GM19099 (cell line): ENCODE measurements around the gene SPEF1.

Source experiments
- POLR2A ChIP-seq: IDR thresholded peaks from 3 replicates; pipeline ENCODE4 v1.6.1; 2011; ENCODE audit warnings: low read depth; ENCODE audit not compliant: insufficient read length; ENCODE audit errors: extremely low read depth

The SPEF1 gene

GRCh38 chr20:3751305-3751674 is 30.0 kb downstream of the SPEF1 start:
- TF ChIP-seq POLR2A = no peak

DNA sequence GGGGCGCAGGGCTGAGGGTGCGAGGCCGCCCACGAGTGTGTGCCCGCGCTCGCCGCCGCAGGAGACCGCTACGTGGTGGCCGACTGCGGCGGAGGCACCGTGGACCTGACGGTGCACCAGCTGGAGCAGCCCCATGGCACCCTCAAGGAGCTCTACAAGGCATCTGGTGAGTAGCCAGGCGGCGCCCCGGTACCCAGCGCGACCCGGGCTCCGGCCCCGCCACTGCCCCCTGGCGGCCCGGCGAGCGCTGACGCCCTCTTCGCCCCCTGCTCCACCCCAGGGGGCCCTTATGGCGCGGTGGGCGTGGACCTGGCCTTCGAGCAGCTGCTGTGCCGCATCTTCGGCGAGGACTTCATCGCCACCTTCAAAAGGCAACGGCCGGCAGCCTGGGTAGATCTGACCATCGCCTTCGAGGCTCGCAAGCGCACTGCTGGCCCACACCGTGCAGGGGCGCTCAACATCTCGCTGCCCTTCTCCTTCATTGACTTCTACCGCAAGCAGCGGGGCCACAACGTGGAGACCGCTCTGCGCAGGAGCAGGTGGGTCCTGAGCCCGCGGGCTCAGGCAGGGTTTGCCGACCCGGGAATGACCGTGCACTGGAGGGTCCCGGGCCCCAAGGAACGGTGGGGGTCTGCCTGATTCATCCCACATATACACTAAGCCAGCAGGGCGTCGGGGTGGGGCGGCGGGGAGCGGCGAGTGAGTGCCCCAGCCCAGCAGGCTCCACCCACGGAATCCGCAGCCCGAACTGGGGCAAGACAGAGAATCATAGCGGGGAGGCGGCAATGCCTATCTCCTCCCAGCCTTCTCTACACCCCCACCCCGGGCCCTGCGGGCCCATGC is 31.3 kb downstream of the SPEF1 start:
- no peak for TF ChIP-seq POLR2A

DNA sequence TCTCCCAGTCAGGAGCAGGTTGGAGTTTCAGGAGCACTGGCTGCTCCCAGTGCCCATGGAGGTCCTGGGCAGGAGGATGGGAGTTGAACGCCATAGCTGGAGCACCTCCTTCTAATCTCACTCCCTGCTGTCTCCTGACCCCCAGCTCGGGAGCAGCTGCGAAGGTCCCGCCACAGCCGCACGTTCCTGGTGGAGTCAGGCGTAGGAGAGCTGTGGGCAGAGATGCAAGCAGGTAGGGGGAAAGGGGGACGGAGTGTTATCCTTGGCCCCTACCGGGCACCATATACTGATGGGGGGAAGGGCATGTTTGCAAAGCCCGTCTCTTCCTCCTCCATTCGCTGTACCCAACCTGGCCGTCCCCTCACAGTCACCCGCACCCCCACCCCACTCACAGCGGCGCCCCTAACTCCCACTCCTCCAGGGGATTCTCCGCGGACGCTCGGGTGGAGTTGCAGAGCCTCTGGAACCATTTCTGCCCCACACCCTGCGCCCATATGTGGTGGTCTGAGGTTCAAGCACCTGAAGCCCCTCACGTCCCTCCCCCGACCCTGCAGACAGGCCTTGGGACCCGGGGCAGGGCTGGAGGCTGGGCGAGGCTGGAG is 32.1 kb downstream of the SPEF1 start:
- TF ChIP-seq POLR2A = no peak

DNA sequence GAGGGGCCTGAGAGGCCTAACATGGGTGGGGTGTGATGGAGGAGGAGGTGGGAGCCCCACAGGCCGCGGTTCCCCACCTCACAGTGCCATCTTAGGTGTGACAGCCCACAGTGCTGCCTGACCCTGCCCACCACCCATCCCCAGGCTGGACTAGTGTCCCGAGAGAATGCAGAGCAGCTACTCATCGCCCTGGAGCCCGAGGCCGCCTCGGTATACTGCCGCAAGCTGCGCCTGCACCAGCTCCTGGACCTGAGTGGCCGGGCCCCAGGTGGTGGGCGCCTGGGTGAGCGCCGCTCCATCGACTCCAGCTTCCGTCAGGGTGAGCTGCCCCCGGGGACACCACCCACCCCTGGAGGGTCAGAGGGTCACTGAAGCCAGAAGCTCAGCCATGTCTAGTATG is 33.2 kb downstream of the SPEF1 start:
- no peak for TF ChIP-seq POLR2A

DNA sequence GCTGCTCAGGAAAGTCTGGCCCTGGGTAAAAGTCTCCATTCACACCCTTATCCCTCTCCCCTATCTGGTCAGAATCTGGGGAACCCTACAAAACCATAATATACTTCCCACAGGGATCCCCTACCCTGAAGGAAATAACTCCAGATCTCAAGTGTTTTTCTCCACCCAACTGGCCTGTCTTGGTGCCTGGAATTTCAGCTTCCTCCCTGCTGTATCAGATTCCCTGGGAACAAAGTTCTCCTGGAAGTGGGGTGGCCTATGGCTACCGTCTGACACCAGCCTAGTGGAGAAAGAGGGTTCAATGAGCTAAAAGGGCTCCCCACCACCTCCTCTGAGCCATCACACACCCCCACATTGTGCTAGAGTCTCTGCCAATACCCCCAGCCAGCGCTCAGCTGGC is 33.8 kb downstream of the SPEF1 start:
- TF ChIP-seq POLR2A = no peak

- TF ChIP-seq POLR2A = no peak
Observed at GRCh38 chr20:3745686-3746173, 35.5 kb downstream of the SPEF1 start.

GRCh38 chr20:3744806-3745685 is 36.2 kb downstream of the SPEF1 start:
- no peak for TF ChIP-seq POLR2A

DNA sequence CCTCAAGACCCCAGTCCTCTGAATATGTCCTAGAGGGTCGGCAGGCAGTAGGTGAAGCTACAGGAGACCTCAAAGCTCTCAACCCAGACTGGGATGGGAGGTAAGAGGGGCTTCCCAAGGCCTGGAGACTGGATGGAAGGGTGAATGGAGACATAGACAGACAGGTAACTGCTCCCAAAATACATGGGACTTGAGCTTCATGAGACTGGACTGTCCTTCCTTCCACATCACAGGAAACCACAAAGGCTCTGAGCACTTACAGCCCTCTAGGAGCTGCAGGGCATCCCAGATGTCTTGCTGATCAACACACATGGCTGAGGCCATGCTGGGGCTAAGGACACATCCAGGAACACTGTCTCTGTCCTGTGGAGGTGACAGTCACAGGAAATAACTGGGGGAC is 37.2 kb downstream of the SPEF1 start:
- no peak for TF ChIP-seq POLR2A

DNA sequence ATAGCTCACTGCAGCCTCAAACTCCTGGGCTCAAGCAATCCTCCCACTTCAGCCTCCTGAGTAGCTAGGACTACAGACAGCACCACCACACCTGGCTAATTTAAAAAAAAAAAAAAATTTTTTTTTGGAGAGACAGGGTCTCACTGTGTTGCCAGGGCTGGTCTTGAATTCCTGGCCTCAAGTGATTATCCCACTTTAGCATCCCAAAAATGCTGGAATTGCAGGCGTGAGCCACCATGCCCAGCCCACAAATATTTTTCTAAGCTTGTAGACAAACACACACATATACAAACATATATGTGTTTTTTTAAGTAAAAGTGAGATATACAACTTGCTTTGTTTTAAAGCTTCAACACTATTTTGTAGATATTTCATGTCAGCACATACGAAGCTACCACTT is 38.0 kb downstream of the SPEF1 start:
- no peak for TF ChIP-seq POLR2A

DNA sequence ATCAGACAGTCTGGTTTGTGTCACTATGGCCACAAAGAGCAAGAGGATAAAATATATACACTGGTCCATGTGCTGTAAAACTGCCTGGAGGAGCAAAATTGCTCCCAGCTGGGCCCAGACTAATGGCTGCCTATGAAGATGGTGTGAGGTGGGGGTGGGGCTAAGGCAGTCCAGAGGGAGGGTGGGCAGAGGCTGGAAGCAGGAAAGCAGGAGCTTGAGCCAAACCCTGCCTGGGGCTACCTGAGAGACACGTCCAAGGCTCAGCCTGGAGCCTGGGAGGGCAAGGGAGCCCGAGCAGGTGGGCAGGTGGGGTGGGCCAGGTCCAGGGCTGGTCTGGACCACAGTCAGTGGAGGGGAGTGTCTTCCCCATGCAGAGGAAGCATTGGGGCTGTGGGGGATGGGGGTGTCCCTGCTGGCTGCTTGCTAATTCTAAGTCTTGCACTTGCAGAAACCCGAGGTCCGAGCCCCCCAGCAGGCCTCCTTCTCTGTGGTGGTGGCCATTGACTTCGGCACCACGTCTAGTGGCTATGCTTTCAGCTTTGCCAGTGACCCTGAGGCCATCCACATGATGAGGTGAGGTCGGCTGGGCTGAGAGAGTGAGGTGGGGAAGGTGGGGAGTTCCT is 39.3 kb downstream of the SPEF1 start:
- no peak for TF ChIP-seq POLR2A

DNA sequence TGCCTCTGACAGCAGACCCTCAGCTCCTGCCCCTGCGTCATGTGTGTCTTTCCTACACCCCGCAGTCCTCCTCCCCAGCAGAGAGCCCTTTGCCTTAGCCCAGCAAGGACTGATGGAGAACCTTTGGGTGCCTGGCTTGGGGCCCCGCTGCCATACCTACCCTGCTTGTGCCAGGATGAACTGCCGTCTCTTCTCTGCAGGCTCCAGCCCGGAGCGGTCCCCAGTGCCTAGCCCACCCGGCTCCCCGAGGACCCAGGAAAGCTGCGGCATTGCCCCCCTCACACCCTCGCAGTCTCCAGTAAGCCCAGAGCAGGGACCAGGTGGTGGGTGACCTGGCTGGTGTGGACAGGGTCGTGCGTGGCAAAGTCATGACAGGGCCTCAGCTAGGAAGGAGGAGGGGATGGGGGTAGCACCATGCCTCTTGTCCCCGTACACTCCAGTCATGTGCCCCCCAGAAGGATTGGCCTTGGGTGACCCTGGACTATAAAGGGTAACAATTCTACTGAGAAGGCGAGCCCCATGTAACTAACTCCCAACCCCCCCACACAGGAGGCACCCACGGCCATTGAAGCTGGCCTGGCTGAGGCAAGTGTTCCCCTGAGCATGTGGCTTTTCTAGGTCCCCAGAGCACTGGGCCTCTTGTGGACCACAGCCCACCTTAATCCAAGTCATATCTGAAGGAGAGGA is 40.5 kb downstream of the SPEF1 start:
- no peak for TF ChIP-seq POLR2A

GRCh38 chr20:3739926-3740451 is 41.3 kb downstream of the SPEF1 start:
- no peak for TF ChIP-seq POLR2A

- no peak for TF ChIP-seq POLR2A
Observed at GRCh38 chr20:3739054-3739925, 42.0 kb downstream of the SPEF1 start.
